Lung (tissue), 12 donors: ENCODE data around the gene NCLN. TPM values are rescaled to one million over a fixed set of nuclear protein-coding genes. Genes with fewer than 3 reads are reported as not detected.

Experiments used
- ATAC-seq: fragments of 200-7000 bp; cut with Tn5 transposase; one replicate; pipeline ENCODE4 v1.9.1; 2020; ENCODE audit warnings: moderate number of reproducible peaks; ENCODE audit not compliant: insufficient read depth, low FRiP score
- DNase-seq, 3 donors: peaks; one replicate each; pipeline ENCODE4 v3.0.0-alpha.2; 2013 to 2017
- H3K27ac ChIP-seq, 2 donors: one replicate each; pipeline ENCODE4 v1.5.1; 2013; ENCODE audit warnings: mild to moderate bottlenecking in 2 of 2, moderate library complexity in 2 of 2, control low read depth in 1 of 2, inconsistent platforms in 1 of 2, low read depth in 1 of 2, low read length in 1 of 2
- H3K27me3 ChIP-seq, 3 donors: one replicate each; pipeline ENCODE4 v1.5.1; 2013; ENCODE audit warnings: low read length in 2 of 3; ENCODE audit not compliant: control insufficient read depth in 3 of 3, insufficient read depth in 3 of 3
- H3K36me3 ChIP-seq, 4 donors: one replicate each; pipeline ENCODE4 v1.5.1; 2013; ENCODE audit warnings: low read length in 4 of 4, mild to moderate bottlenecking in 1 of 4, moderate library complexity in 1 of 4; ENCODE audit not compliant: control insufficient read depth in 4 of 4, insufficient read depth in 4 of 4
- H3K4me1 ChIP-seq, 5 donors: one replicate each; pipeline ENCODE4 v1.5.1; 2013; ENCODE audit warnings: low read length in 5 of 5, mild to moderate bottlenecking in 2 of 5, moderate library complexity in 1 of 5; ENCODE audit not compliant: control insufficient read depth in 5 of 5, insufficient read depth in 5 of 5
- H3K4me3 ChIP-seq: one replicate; pipeline ENCODE4 v1.5.1; 2013; ENCODE audit warnings: mild to moderate bottlenecking, control low read depth, moderate library complexity
- H3K9ac ChIP-seq, 2 donors: one replicate each; pipeline ENCODE4 v1.5.1; 2013; ENCODE audit warnings: low read length in 2 of 2, control low read depth in 1 of 2; ENCODE audit not compliant: insufficient read depth in 1 of 2
- H3K9me3 ChIP-seq, 4 donors: one replicate each; pipeline ENCODE4 v1.5.1; 2013; ENCODE audit warnings: low read length in 3 of 4, mild to moderate bottlenecking in 1 of 4, moderate library complexity in 1 of 4; ENCODE audit not compliant: control insufficient read depth in 4 of 4, insufficient read depth in 3 of 4
- CTCF ChIP-seq: IDR thresholded peaks from 2 replicates; pipeline ENCODE4 v1.5.1; 2012; ENCODE audit warnings: mild to moderate bottlenecking; ENCODE audit errors: control extremely low read depth, extremely low read depth
- WGBS, 2 donors: extraction: QIAGEN DNeasy Blood & Tissue Kit; methylation state at CpG; one replicate each; pipeline ENCODE4 v1.1.7; 2013; 5-methylcytosine and 5-hydroxymethylcytosine counted together
- polyA plus RNA-seq, 2 donors: library from polyadenylated mRNA; stranded (reverse); fragments of 200-250 nt; gene quantifications; one replicate each; pipeline ENCODE4 v1.2.1, GENCODE V29; 2013
- total RNA-seq, 2 donors: library from RNA; depleted of rRNA in 1 of 2; stranded (reverse); fragments of >200 nt in 1 of 2; gene quantifications; one replicate each; pipeline ENCODE4 v1.2.1, GENCODE V29; 2014 to 2021
- donor health status: control.
- donor health status: control.
- donor health status: Bipolar disorder and iron deficiency.
- donor health status: healthy.
- donor health status: DM: yes; HTN: yes; CAD: no.

Gene NCLN
- total and polyA plus RNA-seq, 4 donors, result 24.8 to 117 (median 63.1) TPM

- no peaks in the 10 kb centered on the region for H3K4me1 ChIP-seq
- no peaks in the 10 kb centered on the region for H3K9me3 ChIP-seq
- TF ChIP-seq CTCF, result no peak
- ATAC-seq (no peak), DNase-seq (no peak)
- H3K36me3 ChIP-seq, result peaks cover 0 to 62% (median 3%) of the 10 kb centered on the region in 4 donors
- no peak overlapping the region for H3K4me3 ChIP-seq
- WGBS, 2 donors, result 95 to 96% methylated on average over 28 to 35 of the region's 35 CpGs
- no peak overlapping the region for H3K27ac ChIP-seq
- no peaks in the 10 kb centered on the region for H3K27me3 ChIP-seq
- no peak overlapping the region for H3K9ac ChIP-seq
These were observed 19.0 kb downstream of the NCLN start for GRCh38 chr19:3204646-3205275.

GRCh38 chr19:3206216-3206953, 20.7 kb downstream of the NCLN start:
- peaks cover 0 to 59% (median 3%) of the 10 kb centered on the region in 4 donors for H3K36me3 ChIP-seq
- no peaks in the 10 kb centered on the region for H3K9me3 ChIP-seq
- no peak overlapping the region for H3K27ac ChIP-seq

GRCh38 chr19:3207461-3208242, 21.9 kb downstream of the NCLN start:
- DNase-seq (no peak), ATAC-seq (no peak)
- H3K27ac ChIP-seq, result no peak overlapping the region
- H3K27me3 ChIP-seq, result no peaks in the 10 kb centered on the region
- no peak for TF ChIP-seq CTCF
- 91 to 95% methylated on average over 42 to 43 of the region's 43 CpGs for WGBS, 2 donors
- H3K4me1 ChIP-seq, result no peaks in the 10 kb centered on the region
- H3K9me3 ChIP-seq, result no peaks in the 10 kb centered on the region
- peaks cover 0 to 51% (median 3%) of the 10 kb centered on the region in 4 donors for H3K36me3 ChIP-seq
- H3K4me3 ChIP-seq, result no peak overlapping the region
- H3K9ac ChIP-seq, result no peak overlapping the region

More at GRCh38 chr19:3206216-3206953, 20.7 kb downstream of the NCLN start:
- no peak for TF ChIP-seq CTCF
- H3K4me3 ChIP-seq, result no peak overlapping the region
- H3K27me3 ChIP-seq, result no peaks in the 10 kb centered on the region
- no peak for DNase-seq
- no peaks in the 10 kb centered on the region for H3K4me1 ChIP-seq
- ATAC-seq, result no peak
- WGBS, 2 donors, result 96 to 98% methylated on average over 28 of the region's 28 CpGs
- H3K9ac ChIP-seq, result no peak overlapping the region
